IMR-90 (cell line): Measurements from ENCODE around the gene IL20. TPM values are rescaled to one million over a fixed set of nuclear protein-coding genes. Genes with fewer than 3 reads are reported as not detected.

Source experiments
- ATAC-seq: fragments of 200-7000 bp; cut with Tn5 transposase; 2 replicates; pipeline ENCODE4 v1.9.1; 2020; ENCODE audit warnings: low read depth, mild to moderate bottlenecking, moderate library complexity
- BruUV-seq: library from RNA; stranded (reverse); fragments of 400-500 nt; replicated peaks from 2 replicates; lab custom pipeline; 2021; lab: Mats Ljungman, UMichigan
- CTCF ChIA-PET: fragments of 300-600 bp; formaldehyde crosslinking; extraction: SDS; loops from one replicate; lab custom pipeline; 2021; ENCODE audit warnings: antibody characterized with exemption; lab: Yijun Ruan, JAX
- POLR2A ChIA-PET: fragments of 300-600 bp; sonication (Branson Sonifier 250); formaldehyde crosslinking; loops from one replicate; lab custom pipeline; 2022; ENCODE audit warnings: antibody characterized with exemption; ENCODE audit not compliant: unreplicated experiment; lab: Charles Lee
- DNase-seq: peaks from one replicate; pipeline ENCODE4 v3.0.0; 2013
- H2AFZ ChIP-seq: replicated peaks from 2 replicates; pipeline ENCODE3; 2013; ENCODE audit warnings: low read length, mild to moderate bottlenecking; ENCODE audit not compliant: poor library complexity
- H2AK5ac ChIP-seq: 2 replicates; pipeline ENCODE4 v1.6.1; 2013; ENCODE audit warnings: low read depth, low read length, inconsistent platforms
- H2AK9ac ChIP-seq: replicated peaks from 2 replicates; pipeline ENCODE3; 2013; ENCODE audit warnings: mild to moderate bottlenecking, low read depth, low read length, moderate library complexity; ENCODE audit not compliant: poor library complexity
- H2BK120ac ChIP-seq: 2 replicates; pipeline ENCODE4 v1.6.1; 2013; ENCODE audit warnings: low read depth, low read length, inconsistent platforms
- H2BK15ac ChIP-seq: 3 replicates; pipeline ENCODE4 v1.6.1; 2013; ENCODE audit warnings: low read depth, low read length, inconsistent platforms
- H2BK20ac ChIP-seq: 2 replicates; pipeline ENCODE4 v1.6.1; 2013; ENCODE audit warnings: low read depth, mild to moderate bottlenecking, inconsistent platforms, low read length, moderate library complexity
- H2BK5ac ChIP-seq: 2 replicates; pipeline ENCODE4 v1.6.1; 2013; ENCODE audit warnings: mild to moderate bottlenecking, low read depth, low read length, inconsistent platforms; ENCODE audit not compliant: poor library complexity, severe bottlenecking
- H3K14ac ChIP-seq: replicated peaks from 2 replicates; pipeline ENCODE4 v1.6.1; 2013; ENCODE audit warnings: low read depth, low read length, inconsistent platforms
- H3K18ac ChIP-seq: 2 replicates; pipeline ENCODE4 v1.6.1; 2013; ENCODE audit warnings: low read depth, low read length, control low read depth
- H3K23ac ChIP-seq: 2 replicates; pipeline ENCODE4 v1.6.1; 2013; ENCODE audit warnings: low read depth, low read length, inconsistent platforms
- H3K27ac ChIP-seq: 2 replicates; pipeline ENCODE4 v1.5.1; 2013; ENCODE audit warnings: mild to moderate bottlenecking, control low read depth, low read length; ENCODE audit not compliant: insufficient read depth
- H3K27me3 ChIP-seq: 2 replicates; pipeline ENCODE4 v1.6.1; 2013; ENCODE audit warnings: low read length; ENCODE audit not compliant: control insufficient read depth, insufficient read depth
- H3K36me3 ChIP-seq: 2 replicates; pipeline ENCODE4 v1.6.1; 2013; ENCODE audit warnings: low read length, mixed read lengths; ENCODE audit not compliant: control insufficient read depth, insufficient read depth
- H3K4ac ChIP-seq: 2 replicates; pipeline ENCODE4 v1.6.1; 2013; ENCODE audit warnings: low read depth, low read length, inconsistent platforms
- H3K4me1 ChIP-seq: 2 replicates; pipeline ENCODE4 v1.6.1; 2013; ENCODE audit warnings: low read length, mixed read lengths; ENCODE audit not compliant: control insufficient read depth, insufficient read depth
- H3K4me2 ChIP-seq: 2 replicates; pipeline ENCODE4 v1.6.1; 2013; ENCODE audit warnings: low read depth, mild to moderate bottlenecking, control low read depth, low read length, moderate library complexity
- H3K4me3 ChIP-seq: 2 replicates; pipeline ENCODE4 v1.5.1; 2013; ENCODE audit warnings: low read depth, mild to moderate bottlenecking, control low read depth, low read length, moderate library complexity; ENCODE audit not compliant: insufficient read depth
- H3K56ac ChIP-seq: 2 replicates; pipeline ENCODE4 v1.6.1; 2013; ENCODE audit warnings: low read length, inconsistent platforms; ENCODE audit not compliant: insufficient read depth; ENCODE audit errors: extremely low read depth
- H3K79me1 ChIP-seq, 2 experiments: 2 replicates each; pipeline ENCODE4 v1.6.1; 2013; ENCODE audit warnings: low read length in 2 of 2, inconsistent platforms in 1 of 2, low read depth in 1 of 2
- H3K9ac ChIP-seq: 2 replicates; pipeline ENCODE4 v1.6.1; 2013; ENCODE audit warnings: low read depth, low read length, control low read depth
- H3K9me1 ChIP-seq: 2 replicates; pipeline ENCODE4 v1.6.1; 2013; ENCODE audit warnings: low read length, inconsistent platforms; ENCODE audit not compliant: insufficient read depth
- H3K9me3 ChIP-seq: 2 replicates; pipeline ENCODE4 v1.6.1; 2013; ENCODE audit warnings: low read length; ENCODE audit not compliant: control insufficient read depth, insufficient read depth
- H4K20me1 ChIP-seq: 2 replicates; pipeline ENCODE4 v1.6.1; 2013; ENCODE audit warnings: low read length, inconsistent platforms; ENCODE audit not compliant: insufficient read depth
- H4K5ac ChIP-seq: 2 replicates; pipeline ENCODE4 v1.6.1; 2013; ENCODE audit warnings: mild to moderate bottlenecking, low read depth, low read length, control low read depth
- H4K8ac ChIP-seq, 2 experiments: 2 replicates each; pipeline ENCODE4 v1.6.1; 2013; ENCODE audit warnings: low read depth in 2 of 2, low read length in 2 of 2, control low read depth in 1 of 2, inconsistent platforms in 1 of 2
- H4K91ac ChIP-seq: 2 replicates; pipeline ENCODE4 v1.6.1; 2013; ENCODE audit warnings: low read depth, low read length, inconsistent platforms; ENCODE audit not compliant: insufficient read depth
- BHLHE40 ChIP-seq: fragments of 150-350 bp; IDR thresholded peaks from 2 replicates; pipeline ENCODE4 v1.6.1; 2016; ENCODE audit warnings: mild to moderate bottlenecking, low read depth, low read length
- CEBPB ChIP-seq: IDR thresholded peaks from 2 replicates; pipeline ENCODE4 v1.6.1; 2012; ENCODE audit warnings: low read depth, low read length, improper control_type of control experiment
- FOS ChIP-seq: fragments of 150-350 bp; IDR thresholded peaks from 2 replicates; pipeline ENCODE4 v1.6.1; 2016; ENCODE audit warnings: low read depth, low read length
- MAFK ChIP-seq: IDR thresholded peaks from 2 replicates; pipeline ENCODE4 v1.6.1; 2012; ENCODE audit warnings: low read depth, low read length, improper control_type of control experiment
- MAZ ChIP-seq: IDR thresholded peaks from 2 replicates; pipeline ENCODE4 v1.6.1; 2012; ENCODE audit warnings: low read depth, mild to moderate bottlenecking, low read length, improper control_type of control experiment, moderate library complexity, borderline replicate concordance
- MXI1 ChIP-seq: IDR thresholded peaks from 2 replicates; pipeline ENCODE4 v1.6.1; 2012; ENCODE audit warnings: low read depth, mild to moderate bottlenecking, low read length, moderate library complexity, borderline replicate concordance
- NFE2L2 ChIP-seq: fragments of 150-350 bp; IDR thresholded peaks from 2 replicates; pipeline ENCODE4 v1.6.1; 2016; ENCODE audit warnings: low read depth, mild to moderate bottlenecking, low read length
- POLR2A ChIP-seq: IDR thresholded peaks from 2 replicates; pipeline ENCODE4 v1.6.1; 2012; ENCODE audit warnings: mild to moderate bottlenecking, low read depth, low read length
- RAD21 ChIP-seq: IDR thresholded peaks from 2 replicates; pipeline ENCODE4 v1.6.1; 2012; ENCODE audit warnings: low read length, improper control_type of control experiment
- RCOR1 ChIP-seq: IDR thresholded peaks from 2 replicates; pipeline ENCODE4 v1.6.1; 2012; ENCODE audit warnings: mild to moderate bottlenecking, low read length, improper control_type of control experiment; ENCODE audit not compliant: insufficient replicate concordance
- SMC3 ChIP-seq: fragments of 150-350 bp; IDR thresholded peaks from 2 replicates; pipeline ENCODE4 v1.6.1; 2016; ENCODE audit warnings: low read depth, mild to moderate bottlenecking, antibody characterized with exemption, low read length, moderate library complexity
- WGBS, 2 experiments: methylation state at CpG; one replicate each; pipeline versions ENCODE4 v1.1.5 to v1.1.7; 2013; ENCODE audit warnings: missing lambda C conversion rate in 2 of 2; ENCODE audit not compliant: insufficient read length in 1 of 2; ENCODE audit errors: extremely low coverage in 2 of 2; 5-methylcytosine and 5-hydroxymethylcytosine counted together
- dilution Hi-C: fragments of 300-500 bp; cut with HindIII; formaldehyde crosslinking; loops from one replicate; pipeline ENCODE4 v1.14.3; 2018; ENCODE audit warnings: low sequenced_read_pairs; ENCODE audit not compliant: unreplicated experiment
- in situ Hi-C: fragments of 300-500 bp; cut with MboI; formaldehyde crosslinking; loops from 3 replicates; pipeline ENCODE4 v1.14.3; 2019; ENCODE audit warnings: low sequenced_read_pairs, inconsistent platforms, mixed read lengths
- intact Hi-C: fragments of 100-400 bp; cut with micrococcal nuclease; formaldehyde crosslinking; loops from 2 replicates; pipeline ENCODE4 v1.10.0; 2022
- polyA plus RNA-seq, 3 experiments: library from polyadenylated mRNA; depleted of rRNA; stranded (reverse); fragments of >200 nt; gene quantifications; 2 replicates each; pipeline ENCODE4 v1.2.3, GENCODE V29; 2012; ENCODE audit warnings: low replicate concordance in 1 of 3
- total RNA-seq: library from RNA; depleted of rRNA; stranded (reverse); fragments of >200 nt; gene quantifications from 2 replicates; pipeline ENCODE4 v1.2.3, GENCODE V29; 2012
- TF ChIP-seq, protein P1 (sequence below): fragments of 150-350 bp; IDR thresholded peaks from 2 replicates; pipeline ENCODE4 v1.6.1; 2016; ENCODE audit warnings: low read depth, mild to moderate bottlenecking, low read length, moderate library complexity, borderline replicate concordance
- TF ChIP-seq, protein P2 (sequence below): fragments of 150-350 bp; IDR thresholded peaks from 2 replicates; pipeline ENCODE4 v1.6.1; 2017; ENCODE audit warnings: mild to moderate bottlenecking, antibody characterized with exemption, low read length, low read depth
- TF ChIP-seq, protein P3 (sequence below): conservative IDR thresholded peaks from 2 replicates; pipeline ENCODE4 v1.5.1; 2012; ENCODE audit warnings: mild to moderate bottlenecking, low read depth, low read length, improper control_type of control experiment

The IL20 gene
- total and polyA plus RNA-seq, 2 of the 4 experiments (the other 2 are of a cell fraction): not detected

DNA sequence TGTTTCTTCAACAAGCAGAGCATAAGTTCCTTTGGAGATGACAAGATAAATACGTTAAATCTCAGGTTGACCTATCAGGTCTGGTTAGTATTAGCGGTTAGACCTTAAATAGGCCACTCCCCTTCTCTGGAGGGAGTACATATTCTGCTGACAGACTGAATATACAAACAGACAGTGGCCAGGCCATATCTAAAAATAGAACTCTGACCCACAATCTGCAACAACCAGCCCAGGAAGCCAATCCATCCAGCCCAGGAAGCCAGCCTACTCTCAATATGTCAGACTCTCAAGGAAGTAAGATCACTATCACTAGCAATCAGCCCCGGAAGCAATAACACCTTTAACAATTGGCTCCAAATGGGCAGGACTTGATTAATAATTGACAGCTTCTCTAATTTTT, 6.7 kb downstream of the IL20 start:
- H2AK5ac ChIP-seq: no peak overlapping the region
- no peak overlapping the region for H3K4me3 ChIP-seq
- no peak overlapping the region for H3K18ac ChIP-seq
- no peak overlapping the region for H2BK120ac ChIP-seq
- no peak overlapping the region for H3K9ac ChIP-seq
- H3K27ac ChIP-seq: no peak overlapping the region
- H4K91ac ChIP-seq: no peak overlapping the region
- no peak overlapping the region for H2BK20ac ChIP-seq
- no peak overlapping the region for H4K5ac ChIP-seq
- peaks cover 2% of the 10 kb centered on the region; the same call in 1 of the 2 replicates for H3K9me3 ChIP-seq
- ChIA-PET CTCF (no interaction called here), POLR2A (no interaction called here)
- H3K79me1 ChIP-seq: no peaks in the 10 kb centered on the region
- 0 out of 2 replicates have a peak, but pooled peaks cover 2% of the 10 kb centered on the region for H3K27me3 ChIP-seq
- H3K36me3 ChIP-seq: no peaks in the 10 kb centered on the region
- no peak overlapping the region for H2BK5ac ChIP-seq
- 100% methylated on average over 1 of the region's 3 CpGs; no CpG with 5 or more reads in 1 of the 2 experiments for WGBS, 2 experiments
- TF ChIP-seq, protein P1, sequence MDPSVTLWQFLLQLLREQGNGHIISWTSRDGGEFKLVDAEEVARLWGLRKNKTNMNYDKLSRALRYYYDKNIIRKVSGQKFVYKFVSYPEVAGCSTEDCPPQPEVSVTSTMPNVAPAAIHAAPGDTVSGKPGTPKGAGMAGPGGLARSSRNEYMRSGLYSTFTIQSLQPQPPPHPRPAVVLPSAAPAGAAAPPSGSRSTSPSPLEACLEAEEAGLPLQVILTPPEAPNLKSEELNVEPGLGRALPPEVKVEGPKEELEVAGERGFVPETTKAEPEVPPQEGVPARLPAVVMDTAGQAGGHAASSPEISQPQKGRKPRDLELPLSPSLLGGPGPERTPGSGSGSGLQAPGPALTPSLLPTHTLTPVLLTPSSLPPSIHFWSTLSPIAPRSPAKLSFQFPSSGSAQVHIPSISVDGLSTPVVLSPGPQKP: no peak
- TF ChIP-seq NFE2L2 (no peak), RAD21 (no peak), MAZ (no peak), BHLHE40 (no peak), CEBPB (no peak), RCOR1 (no peak), POLR2A (no peak), FOS (no peak), MXI1 (no peak), SMC3 (no peak), MAFK (no peak)
- TF ChIP-seq, protein P2, sequence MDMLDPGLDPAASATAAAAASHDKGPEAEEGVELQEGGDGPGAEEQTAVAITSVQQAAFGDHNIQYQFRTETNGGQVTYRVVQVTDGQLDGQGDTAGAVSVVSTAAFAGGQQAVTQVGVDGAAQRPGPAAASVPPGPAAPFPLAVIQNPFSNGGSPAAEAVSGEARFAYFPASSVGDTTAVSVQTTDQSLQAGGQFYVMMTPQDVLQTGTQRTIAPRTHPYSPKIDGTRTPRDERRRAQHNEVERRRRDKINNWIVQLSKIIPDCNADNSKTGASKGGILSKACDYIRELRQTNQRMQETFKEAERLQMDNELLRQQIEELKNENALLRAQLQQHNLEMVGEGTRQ: no peak
- TF ChIP-seq, protein P3, sequence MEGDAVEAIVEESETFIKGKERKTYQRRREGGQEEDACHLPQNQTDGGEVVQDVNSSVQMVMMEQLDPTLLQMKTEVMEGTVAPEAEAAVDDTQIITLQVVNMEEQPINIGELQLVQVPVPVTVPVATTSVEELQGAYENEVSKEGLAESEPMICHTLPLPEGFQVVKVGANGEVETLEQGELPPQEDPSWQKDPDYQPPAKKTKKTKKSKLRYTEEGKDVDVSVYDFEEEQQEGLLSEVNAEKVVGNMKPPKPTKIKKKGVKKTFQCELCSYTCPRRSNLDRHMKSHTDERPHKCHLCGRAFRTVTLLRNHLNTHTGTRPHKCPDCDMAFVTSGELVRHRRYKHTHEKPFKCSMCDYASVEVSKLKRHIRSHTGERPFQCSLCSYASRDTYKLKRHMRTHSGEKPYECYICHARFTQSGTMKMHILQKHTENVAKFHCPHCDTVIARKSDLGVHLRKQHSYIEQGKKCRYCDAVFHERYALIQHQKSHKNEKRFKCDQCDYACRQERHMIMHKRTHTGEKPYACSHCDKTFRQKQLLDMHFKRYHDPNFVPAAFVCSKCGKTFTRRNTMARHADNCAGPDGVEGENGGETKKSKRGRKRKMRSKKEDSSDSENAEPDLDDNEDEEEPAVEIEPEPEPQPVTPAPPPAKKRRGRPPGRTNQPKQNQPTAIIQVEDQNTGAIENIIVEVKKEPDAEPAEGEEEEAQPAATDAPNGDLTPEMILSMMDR: no peak
- dilution Hi-C loops: no loop called here
- H2BK15ac ChIP-seq: no peak overlapping the region
- H3K56ac ChIP-seq: no peak overlapping the region
- no peak overlapping the region for H3K14ac ChIP-seq
- H3K4me1 ChIP-seq: 0 out of 2 replicates have a peak, but pooled peaks cover 1% of the 10 kb centered on the region
- no TSS peak for BruUV-seq
- H2AFZ ChIP-seq: no peak overlapping the region
- intact Hi-C loops: no loop called here
- no peak for DNase-seq
- H3K23ac ChIP-seq: no peak overlapping the region
- peaks cover 6% of the 10 kb centered on the region for H3K9me1 ChIP-seq
- H2AK9ac ChIP-seq: no peak overlapping the region
- no peaks in the 10 kb centered on the region for H4K20me1 ChIP-seq
- no peak for ATAC-seq
- no peak overlapping the region for H4K8ac ChIP-seq
- in situ Hi-C loops: no loop called here
- no peak overlapping the region for H3K4me2 ChIP-seq
- no peak overlapping the region for H3K4ac ChIP-seq
